Measurements from ENCODE around the gene TAF1B.

The TAF1B gene

DNA sequence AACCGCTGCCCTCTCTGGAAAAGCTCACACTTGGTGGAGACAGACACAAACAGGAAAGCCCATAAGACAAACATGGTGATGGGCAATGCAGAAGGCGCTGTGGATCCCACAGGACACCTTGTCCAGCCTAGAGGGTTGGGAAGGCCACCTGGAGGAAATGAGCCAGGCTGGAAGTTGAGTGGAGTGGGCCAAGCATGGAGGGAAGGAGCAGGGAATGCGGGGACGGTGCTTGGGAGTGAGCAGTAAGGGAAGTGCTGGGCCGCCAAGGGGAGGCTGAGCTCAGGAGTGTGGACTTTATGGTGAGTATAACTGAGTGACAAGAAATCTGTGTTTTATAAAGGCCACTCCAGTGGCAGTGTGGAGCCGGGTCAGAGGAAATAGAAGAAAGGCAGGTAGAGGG lies 105.4 kb downstream of the TAF1B start:
- Mint-ChIP-seq H3K4me1 (ENCODE audit: low read depth) (peaks cover 15% of the 10 kb centered on the region), H3K4me3 (no peak overlapping the region), H3K27ac (no peak overlapping the region), H3K9me3 (ENCODE audit: low read depth) (no peaks in the 10 kb centered on the region), H3K36me3 (no peaks in the 10 kb centered on the region), H3K27me3 (peaks cover 27% of the 10 kb centered on the region)

DNA sequence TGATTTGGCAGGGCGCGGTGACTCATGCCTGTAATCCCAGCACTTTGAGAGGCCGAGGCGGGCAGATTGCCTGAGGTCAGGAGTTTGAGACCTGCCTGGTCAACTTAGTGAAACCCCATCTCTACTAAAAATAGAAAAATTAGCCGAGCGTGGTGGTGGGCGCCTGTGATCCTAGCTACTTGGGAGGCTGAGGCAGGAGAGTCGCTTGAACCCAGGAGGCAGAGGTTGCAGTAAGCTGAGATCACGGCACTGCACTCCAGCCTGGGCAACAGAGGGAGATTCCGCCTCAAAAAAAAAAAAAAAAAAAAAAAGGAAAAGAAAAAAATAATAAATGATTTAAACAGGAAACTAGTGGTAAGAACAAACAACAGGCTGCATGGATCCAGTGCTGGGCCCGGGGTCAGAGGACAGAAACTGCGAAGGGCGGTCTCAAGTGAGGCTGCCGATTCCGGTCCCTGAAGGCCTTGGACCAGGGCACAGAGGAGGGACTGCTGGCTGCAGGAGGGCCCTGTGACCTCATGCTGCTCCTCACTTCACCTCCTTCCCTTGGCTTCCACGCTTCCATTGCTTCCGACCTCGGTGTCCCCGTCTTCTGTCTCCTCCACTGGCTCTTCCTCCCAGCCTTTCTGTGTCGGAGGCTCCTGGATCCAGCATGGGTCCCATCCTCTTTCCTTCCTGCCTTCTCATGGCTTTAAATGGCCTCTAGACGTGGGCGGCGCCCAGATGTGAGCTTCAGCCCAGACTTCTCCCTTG lies 106.1 kb downstream of the TAF1B start:
- no peak overlapping the region for H3K27ac Mint-ChIP-seq
- no peaks in the 10 kb centered on the region for H3K9me3 Mint-ChIP-seq (ENCODE audit: low read depth)
- H3K4me3 Mint-ChIP-seq, result peak overlapping the region; percentile 84
- peaks cover 15% of the 10 kb centered on the region for H3K4me1 Mint-ChIP-seq (ENCODE audit: low read depth)
- peaks cover 30% of the 10 kb centered on the region for H3K27me3 Mint-ChIP-seq
- H3K36me3 Mint-ChIP-seq, result no peaks in the 10 kb centered on the region

DNA sequence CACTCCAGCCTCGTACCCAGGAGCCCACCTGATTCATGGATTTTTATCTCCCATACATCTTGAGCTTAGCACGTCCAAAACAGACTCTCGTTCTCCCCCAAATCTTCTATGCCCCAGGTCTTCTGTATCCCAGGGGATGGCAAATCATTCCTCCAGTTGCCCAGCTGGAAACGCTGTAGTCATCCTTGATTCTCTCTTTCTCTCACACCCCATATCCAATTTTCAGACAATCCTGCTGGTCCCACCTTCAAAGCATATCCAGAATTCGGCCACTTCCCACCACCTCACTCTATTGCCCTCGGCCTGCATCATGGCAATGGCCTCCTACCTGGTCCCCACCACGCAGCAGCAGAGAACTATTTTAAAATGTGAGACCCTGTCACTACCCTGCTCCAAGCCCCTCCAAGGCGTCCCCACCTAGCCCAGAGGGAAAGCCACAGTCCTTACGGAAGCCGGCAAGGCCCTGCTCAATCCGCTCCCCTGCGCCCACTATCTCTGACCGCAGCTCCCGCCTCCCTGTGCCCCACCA lies 106.8 kb downstream of the TAF1B start:
- H3K4me3 Mint-ChIP-seq, result peak overlapping the region; percentile 84
- no peak overlapping the region for H3K27ac Mint-ChIP-seq
- no peaks in the 10 kb centered on the region for H3K36me3 Mint-ChIP-seq
- H3K9me3 Mint-ChIP-seq (ENCODE audit: low read depth), result no peaks in the 10 kb centered on the region
- peaks cover 15% of the 10 kb centered on the region for H3K4me1 Mint-ChIP-seq (ENCODE audit: low read depth)
- peaks cover 31% of the 10 kb centered on the region for H3K27me3 Mint-ChIP-seq

DNA sequence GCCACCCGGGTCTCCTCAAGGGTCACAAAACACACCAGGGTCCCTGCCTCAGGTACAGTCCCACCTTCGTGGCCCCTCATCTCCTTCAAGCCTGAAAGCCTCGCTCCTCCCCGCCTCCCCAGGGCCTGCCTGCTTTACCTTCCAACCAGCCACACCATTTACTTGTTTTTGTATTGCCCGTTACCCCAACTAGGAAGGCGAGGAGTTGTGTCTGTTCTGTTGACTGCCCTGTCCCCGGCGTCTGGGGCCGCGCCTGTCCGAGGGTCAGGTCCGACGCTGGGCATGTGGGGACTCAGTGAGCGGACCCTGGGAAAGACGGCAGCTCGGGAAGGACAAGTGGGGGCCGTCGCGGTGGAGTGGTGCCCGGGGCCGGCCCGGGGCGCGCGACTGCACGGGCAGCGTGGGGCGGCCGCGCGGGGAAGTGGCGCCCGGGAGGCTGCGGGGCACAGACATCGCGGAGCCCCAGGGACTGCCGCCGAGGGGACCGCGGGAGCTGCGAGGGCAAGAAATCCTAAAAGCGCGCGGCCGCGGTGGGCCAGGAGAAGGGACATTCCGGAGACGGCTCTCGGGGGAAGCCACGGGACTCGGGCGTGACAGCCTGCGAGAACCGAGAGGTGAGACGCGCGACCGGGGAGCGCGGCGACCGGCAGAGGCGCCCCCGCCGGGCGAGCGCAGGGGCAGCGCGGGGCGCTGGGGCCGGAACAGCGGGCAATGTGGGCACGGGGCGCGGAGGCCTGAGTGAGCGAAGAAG lies 107.4 kb downstream of the TAF1B start:
- H3K4me1 Mint-ChIP-seq (ENCODE audit: low read depth), result peaks cover 15% of the 10 kb centered on the region
- no peaks in the 10 kb centered on the region for H3K36me3 Mint-ChIP-seq
- peak overlapping the region; percentile 84 for H3K4me3 Mint-ChIP-seq
- no peak overlapping the region for H3K27ac Mint-ChIP-seq
- peaks cover 30% of the 10 kb centered on the region for H3K27me3 Mint-ChIP-seq
- H3K9me3 Mint-ChIP-seq (ENCODE audit: low read depth), result no peaks in the 10 kb centered on the region

DNA sequence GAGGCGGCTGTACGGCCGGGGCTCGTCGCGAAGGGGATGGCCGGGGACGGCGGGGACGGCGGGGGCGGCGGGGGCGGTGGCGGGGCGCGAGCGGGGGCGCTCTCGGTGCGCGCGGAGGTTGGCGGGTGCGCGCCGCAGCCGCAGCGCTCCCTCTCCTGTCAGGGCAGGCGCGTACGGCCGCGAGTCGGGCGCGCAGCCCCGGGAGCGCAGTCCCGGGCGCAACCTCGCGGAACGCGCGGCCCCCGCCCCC lies 107.9 kb downstream of the TAF1B start:
- peaks cover 15% of the 10 kb centered on the region for H3K4me1 Mint-ChIP-seq (ENCODE audit: low read depth)
- no peaks in the 10 kb centered on the region for H3K9me3 Mint-ChIP-seq (ENCODE audit: low read depth)
- H3K4me3 Mint-ChIP-seq, result peak overlapping the region; percentile 69
- H3K27ac Mint-ChIP-seq, result no peak overlapping the region
- H3K36me3 Mint-ChIP-seq, result no peaks in the 10 kb centered on the region
- peaks cover 27% of the 10 kb centered on the region for H3K27me3 Mint-ChIP-seq

DNA sequence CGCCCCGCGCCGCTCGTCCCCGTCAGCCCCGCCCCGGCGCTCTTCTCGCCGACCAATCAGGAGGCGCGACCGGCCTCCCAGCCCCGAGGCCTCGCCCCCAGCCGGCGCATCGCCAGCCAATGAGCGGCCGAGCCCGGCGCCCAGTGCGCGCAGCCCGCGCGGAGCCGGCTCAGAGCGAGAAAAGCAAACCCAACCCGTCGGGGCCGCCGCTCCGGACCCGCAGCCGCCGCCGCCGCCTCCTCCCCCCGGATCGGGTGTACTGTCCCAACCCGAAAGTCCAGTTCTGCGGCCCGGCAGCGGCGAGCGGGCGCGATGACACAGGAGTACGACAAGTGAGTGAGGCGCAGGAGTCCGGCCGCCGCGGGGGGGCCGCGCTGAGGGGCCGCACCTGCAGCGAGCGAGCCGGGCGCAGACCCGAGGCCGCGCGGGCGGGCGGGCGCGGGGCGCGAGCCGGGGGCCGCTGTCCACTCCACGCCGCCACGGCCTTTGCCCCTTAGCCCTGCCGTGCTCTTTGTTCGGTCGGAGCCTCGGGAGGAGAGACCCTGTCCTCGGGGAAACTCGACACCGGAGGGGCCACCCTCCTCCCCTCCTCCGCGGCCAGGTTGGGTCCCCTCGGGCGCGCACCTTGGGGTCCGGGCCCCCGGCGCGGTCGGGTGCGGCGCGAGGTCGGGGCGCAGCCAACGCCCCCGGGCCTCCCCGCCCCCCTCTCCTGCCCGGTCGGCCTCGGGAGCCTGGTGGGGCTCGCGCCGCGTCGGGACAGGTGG lies 108.4 kb downstream of the TAF1B start, which contains the start of gene GRHL1:
Gene GRHL1 (plus strand): TSS at position 172 of the 764 bp plus-strand sequence. CDS start 141 bp downstream, at position 313.
- Mint-ChIP-seq H3K4me1 (ENCODE audit: low read depth) (peaks cover 15% of the 10 kb centered on the region), H3K9me3 (ENCODE audit: low read depth) (no peaks in the 10 kb centered on the region), H3K27ac (no peak within 1 kb of the TSS), H3K36me3 (no peaks in the 10 kb centered on the region), H3K27me3 (peaks cover 27% of the 10 kb centered on the region), H3K4me3 (peak within 1 kb of the TSS; percentile 84)

DNA sequence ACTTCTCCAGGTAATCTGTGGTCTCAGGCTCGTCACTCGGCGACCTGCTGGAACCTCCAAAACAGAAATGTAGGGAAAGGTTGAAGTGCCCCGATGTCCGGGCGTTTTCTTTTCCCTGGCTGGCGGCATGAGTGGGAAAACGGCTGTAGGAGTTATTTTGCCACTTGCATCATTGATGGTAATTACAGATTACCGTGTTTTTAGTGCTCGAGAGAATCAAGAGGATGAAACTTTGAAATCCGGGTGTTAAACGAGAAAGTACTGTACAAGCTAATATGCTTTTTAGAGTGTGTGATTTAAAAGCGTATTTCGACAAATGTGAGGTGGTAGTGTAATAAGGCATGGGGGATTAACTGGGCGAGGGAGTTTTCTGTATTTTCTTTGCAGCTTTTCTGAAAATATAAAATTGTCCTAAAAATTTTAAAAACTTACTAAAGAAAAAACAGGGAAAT lies 109.0 kb downstream of the TAF1B start:
- Mint-ChIP-seq H3K27me3 (peaks cover 23% of the 10 kb centered on the region), H3K4me1 (ENCODE audit: low read depth) (peaks cover 15% of the 10 kb centered on the region), H3K36me3 (no peaks in the 10 kb centered on the region), H3K9me3 (ENCODE audit: low read depth) (no peaks in the 10 kb centered on the region), H3K4me3 (peak overlapping the region; percentile 78), H3K27ac (no peak overlapping the region)

DNA sequence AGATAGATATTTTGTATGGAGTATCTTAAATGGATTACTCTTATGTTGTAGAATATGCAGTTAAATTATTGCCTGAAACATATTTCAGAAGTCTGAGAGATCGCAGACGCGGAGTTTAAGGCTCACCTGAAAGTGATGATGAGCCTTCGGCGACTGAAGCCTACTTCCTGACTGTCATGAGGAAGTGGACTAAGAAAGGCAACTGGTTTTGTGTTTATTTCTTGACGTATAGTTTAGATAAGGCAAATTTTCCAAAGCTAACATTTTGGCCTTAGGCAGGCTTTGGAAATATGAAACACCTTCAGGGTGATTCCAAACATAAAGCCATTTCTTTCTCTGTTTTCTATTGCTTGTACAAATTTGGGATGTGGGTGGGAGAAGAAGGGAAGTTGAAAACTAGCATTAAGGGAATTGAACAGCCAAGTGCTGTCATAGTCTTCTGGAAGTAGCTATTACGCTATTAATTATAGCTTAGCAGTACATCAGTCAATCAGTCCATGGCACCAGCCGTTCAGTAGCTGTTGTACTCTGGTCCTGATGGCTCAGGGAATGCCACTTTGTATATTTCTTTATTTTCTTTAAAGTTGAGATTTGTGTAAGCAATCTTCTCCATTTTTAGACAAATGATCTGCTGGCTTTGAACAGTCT lies 109.7 kb downstream of the TAF1B start:
- H3K36me3 Mint-ChIP-seq, result no peaks in the 10 kb centered on the region
- peaks cover 26% of the 10 kb centered on the region for H3K27me3 Mint-ChIP-seq
- H3K9me3 Mint-ChIP-seq (ENCODE audit: low read depth), result no peaks in the 10 kb centered on the region
- H3K4me3 Mint-ChIP-seq, result peak overlapping the region; percentile 78
- H3K4me1 Mint-ChIP-seq (ENCODE audit: low read depth), result peaks cover 15% of the 10 kb centered on the region
- H3K27ac Mint-ChIP-seq, result no peak overlapping the region

DNA sequence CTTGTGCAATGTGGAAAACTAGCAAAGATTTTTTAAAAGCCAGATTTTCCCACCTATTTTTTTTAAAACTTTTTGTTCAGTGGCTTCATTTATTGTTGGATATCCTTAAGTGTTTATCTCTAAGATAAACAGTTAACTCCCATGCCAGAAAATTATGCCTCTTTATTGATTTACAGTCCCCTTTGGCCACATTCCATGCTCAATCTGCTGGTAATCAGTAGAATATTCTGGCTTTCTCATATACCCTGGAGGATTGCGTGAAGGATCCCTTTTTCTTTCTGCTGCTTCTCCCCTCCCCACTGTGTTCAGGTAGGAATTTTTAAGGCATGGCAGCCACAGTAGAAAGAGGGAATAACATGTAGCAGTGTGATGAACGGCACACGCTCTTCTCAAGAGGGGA lies 110.9 kb downstream of the TAF1B start:
- Mint-ChIP-seq H3K27ac (no peak overlapping the region), H3K4me3 (no peak overlapping the region), H3K4me1 (ENCODE audit: low read depth) (peaks cover 15% of the 10 kb centered on the region), H3K36me3 (no peaks in the 10 kb centered on the region), H3K9me3 (ENCODE audit: low read depth) (no peaks in the 10 kb centered on the region), H3K27me3 (peaks cover 25% of the 10 kb centered on the region)

DNA sequence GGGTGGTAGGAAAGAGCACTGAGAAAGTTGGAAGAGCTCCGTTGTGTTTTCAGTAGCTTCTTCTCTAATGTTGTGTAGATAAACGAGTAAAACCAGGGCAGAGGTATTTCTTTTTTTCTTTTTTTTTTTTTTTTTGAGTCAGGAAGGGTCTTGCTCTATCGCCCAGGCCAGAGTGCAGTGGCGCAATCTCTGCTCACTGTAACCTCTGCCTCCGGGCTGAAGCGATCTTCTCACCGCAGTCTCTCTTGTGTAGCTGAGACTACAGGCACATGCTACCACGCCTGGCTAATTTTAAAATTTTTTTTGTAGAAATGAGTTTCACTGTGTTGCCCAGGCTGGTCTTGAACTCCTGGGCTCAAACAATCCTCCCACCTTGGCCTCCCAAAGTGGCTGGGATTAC lies 114.8 kb downstream of the TAF1B start:
- Mint-ChIP-seq H3K4me3 (no peak overlapping the region), H3K4me1 (ENCODE audit: low read depth) (no peaks in the 10 kb centered on the region), H3K27ac (no peak overlapping the region), H3K36me3 (no peaks in the 10 kb centered on the region), H3K27me3 (peaks cover 13% of the 10 kb centered on the region), H3K9me3 (ENCODE audit: low read depth) (no peaks in the 10 kb centered on the region)

DNA sequence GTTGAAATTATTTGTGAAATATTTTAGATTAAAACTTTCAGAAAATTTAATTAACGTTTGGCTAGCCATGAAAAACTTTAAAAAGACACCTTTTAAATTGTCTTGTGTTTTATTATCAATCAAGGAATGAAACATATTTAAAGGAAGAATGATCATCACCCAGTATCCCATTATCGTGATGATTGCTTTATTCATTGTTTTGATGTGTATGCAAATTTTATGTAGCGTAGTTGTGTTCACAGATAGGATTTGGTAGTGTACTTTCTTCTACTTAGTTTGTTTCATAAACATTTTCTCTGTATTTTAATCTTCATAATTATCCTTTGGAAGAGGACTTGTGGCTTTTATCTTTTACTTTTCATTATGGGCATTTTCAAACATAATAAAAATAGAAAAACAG lies 116.0 kb downstream of the TAF1B start:
- H3K27me3 Mint-ChIP-seq, result peaks cover 11% of the 10 kb centered on the region
- H3K4me3 Mint-ChIP-seq, result no peak overlapping the region
- H3K9me3 Mint-ChIP-seq (ENCODE audit: low read depth), result no peaks in the 10 kb centered on the region
- H3K36me3 Mint-ChIP-seq, result no peaks in the 10 kb centered on the region
- H3K27ac Mint-ChIP-seq, result no peak overlapping the region
- no peaks in the 10 kb centered on the region for H3K4me1 Mint-ChIP-seq (ENCODE audit: low read depth)

DNA sequence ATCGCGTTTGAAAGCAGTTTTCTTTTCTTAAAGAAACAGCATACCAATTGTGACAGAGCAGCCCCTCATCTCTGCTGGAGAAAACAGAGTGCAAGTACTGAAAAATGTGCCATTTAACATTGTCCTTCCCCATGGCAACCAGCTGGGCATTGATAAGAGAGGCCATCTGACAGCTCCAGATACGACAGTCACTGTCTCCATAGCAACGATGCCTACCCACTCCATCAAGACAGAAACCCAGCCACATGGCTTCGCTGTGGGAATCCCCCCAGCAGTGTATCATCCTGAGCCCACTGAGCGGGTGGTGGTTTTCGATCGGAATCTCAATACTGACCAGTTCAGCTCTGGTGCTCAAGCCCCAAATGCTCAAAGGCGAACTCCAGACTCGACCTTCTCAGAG lies 117.7 kb downstream of the TAF1B start:
- peaks cover 8% of the 10 kb centered on the region for H3K4me1 Mint-ChIP-seq (ENCODE audit: low read depth)
- no peaks in the 10 kb centered on the region for H3K9me3 Mint-ChIP-seq (ENCODE audit: low read depth)
- no peaks in the 10 kb centered on the region for H3K36me3 Mint-ChIP-seq
- no peak overlapping the region for H3K4me3 Mint-ChIP-seq
- no peak overlapping the region for H3K27ac Mint-ChIP-seq
- H3K27me3 Mint-ChIP-seq, result peaks cover 6% of the 10 kb centered on the region

DNA sequence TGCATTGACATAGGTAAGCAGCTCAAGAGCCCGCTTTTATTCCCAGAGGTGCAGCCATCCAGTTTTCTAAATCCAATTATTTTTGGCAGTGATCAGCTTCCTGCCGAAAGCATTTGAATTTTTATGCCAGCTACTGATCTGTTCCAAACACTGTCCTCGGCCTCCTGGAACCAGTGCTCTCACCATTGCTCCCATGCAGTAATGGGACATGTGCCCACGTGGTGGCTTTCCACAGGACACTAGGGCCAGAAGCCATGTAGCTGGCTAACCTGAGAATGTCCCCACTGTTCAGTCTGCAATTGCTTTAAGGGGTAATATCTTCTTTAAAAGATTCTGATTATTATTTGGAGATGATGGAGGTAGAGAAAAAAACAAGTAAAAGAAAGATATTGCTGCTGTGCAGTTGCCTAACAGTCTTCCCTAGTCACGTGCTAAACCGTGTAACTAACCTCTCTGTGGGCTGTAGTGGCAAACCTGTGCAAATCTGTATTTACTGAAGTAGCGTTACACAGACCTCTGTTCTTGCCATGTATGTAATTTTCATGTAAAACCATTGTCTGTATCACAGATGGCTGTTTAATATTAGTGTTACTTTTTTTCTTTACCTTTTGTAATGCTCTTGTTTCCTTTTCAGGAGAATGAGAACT lies 121.2 kb downstream of the TAF1B start:
- Mint-ChIP-seq H3K36me3 (no peaks in the 10 kb centered on the region), H3K27me3 (peaks cover 2% of the 10 kb centered on the region), H3K4me3 (no peak overlapping the region), H3K27ac (no peak overlapping the region), H3K9me3 (ENCODE audit: low read depth) (no peaks in the 10 kb centered on the region), H3K4me1 (ENCODE audit: low read depth) (peaks cover 10% of the 10 kb centered on the region)

DNA sequence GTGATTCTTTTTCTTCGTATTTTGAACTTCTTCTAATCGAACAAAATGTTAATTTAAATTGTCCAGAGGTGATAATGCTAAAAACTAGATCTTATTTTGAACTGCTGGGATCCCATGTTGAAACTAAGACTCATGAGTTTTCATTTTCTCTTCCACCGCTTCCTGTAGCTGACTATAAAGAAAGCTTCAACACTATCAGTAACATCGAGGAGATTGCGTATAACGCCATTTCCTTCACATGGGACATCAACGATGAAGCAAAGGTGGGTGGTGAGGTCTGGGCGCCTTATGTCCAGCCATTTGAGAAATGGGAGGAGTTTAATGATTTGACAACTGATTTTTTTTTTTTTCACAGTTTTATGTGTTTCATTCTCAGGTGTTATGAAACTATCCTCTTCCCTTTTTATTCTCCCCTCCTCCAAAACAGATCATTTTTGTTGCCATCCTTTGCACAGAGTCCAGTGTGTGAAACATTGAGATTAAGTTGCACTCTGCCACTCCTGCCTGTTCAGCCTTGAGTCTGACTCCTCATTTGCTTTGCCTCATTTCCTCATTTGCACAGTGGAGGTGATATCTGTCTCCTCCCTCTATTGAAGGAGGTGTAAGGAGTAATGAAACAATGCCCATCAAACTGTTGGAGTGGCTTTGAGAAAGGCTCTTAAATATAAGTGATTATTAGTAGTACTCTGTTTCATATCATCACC lies 122.0 kb downstream of the TAF1B start:
- Mint-ChIP-seq H3K4me3 (no peak overlapping the region), H3K4me1 (ENCODE audit: low read depth) (peaks cover 10% of the 10 kb centered on the region), H3K27me3 (peaks cover 2% of the 10 kb centered on the region)

More for the DNA sequence above, 122.0 kb downstream of the TAF1B start:
- Mint-ChIP-seq H3K9me3 (ENCODE audit: low read depth) (no peaks in the 10 kb centered on the region), H3K36me3 (no peaks in the 10 kb centered on the region), H3K27ac (peak overlapping the region; percentile 2)
